SK-N-SH treated with all-trans-retinoic acid at 6 μM for 48 hours (cell line): ENCODE data around the gene HIF1A.

ENCODE experiments used
- ATAC-seq: fragments of 200-7000 bp; cut with Tn5 transposase; 3 replicates; pipeline ENCODE4 v1.9.1; 2020; ENCODE audit warnings: mild to moderate bottlenecking, moderate library complexity
- BACH2 ChIP-seq: fragments of 250-450 bp; sonication (Bioruptor Pico); IDR thresholded peaks from 2 replicates; pipeline ENCODE4 v1.9.0; 2021; ENCODE audit warnings: mild to moderate bottlenecking, borderline replicate concordance
- CSDC2 ChIP-seq: fragments of 250-450 bp; sonication (Bioruptor Pico); IDR thresholded peaks from 2 replicates; pipeline ENCODE4 v1.5.0; 2020; ENCODE audit warnings: mild to moderate bottlenecking, moderate library complexity
- CSRNP3 ChIP-seq: fragments of 250-450 bp; sonication (Bioruptor Pico); IDR thresholded peaks from 2 replicates; pipeline ENCODE4 v1.5.1; 2021; ENCODE audit warnings: mild to moderate bottlenecking, moderate library complexity
- ESRRG ChIP-seq: fragments of 250-450 bp; sonication (Bioruptor Pico); IDR thresholded peaks from 2 replicates; pipeline ENCODE4 v1.6.1; 2021; ENCODE audit warnings: mild to moderate bottlenecking
- GLIS3 ChIP-seq: fragments of 250-450 bp; sonication (Bioruptor Pico); IDR thresholded peaks from 2 replicates; pipeline ENCODE4 v1.5.0; 2020; ENCODE audit warnings: mild to moderate bottlenecking, moderate library complexity
- OSR1 ChIP-seq: fragments of 250-450 bp; sonication (Bioruptor Pico); IDR thresholded peaks from 2 replicates; pipeline ENCODE4 v1.8.0; 2022; ENCODE audit warnings: moderate library complexity, mild to moderate bottlenecking, inconsistent platforms
- PATZ1 ChIP-seq: fragments of 250-450 bp; sonication (Bioruptor Pico); IDR thresholded peaks from 2 replicates; pipeline ENCODE4 v1.8.0; 2020; ENCODE audit warnings: mild to moderate bottlenecking, moderate library complexity, borderline replicate concordance
- POU6F1 ChIP-seq: fragments of 250-450 bp; sonication (Bioruptor Pico); IDR thresholded peaks from 2 replicates; pipeline ENCODE4 v1.8.0; 2021; ENCODE audit warnings: low read depth, mild to moderate bottlenecking, moderate library complexity, borderline replicate concordance
- PPARA ChIP-seq: fragments of 250-450 bp; sonication (Bioruptor Pico); IDR thresholded peaks from 2 replicates; pipeline ENCODE4 v1.5.0; 2020; ENCODE audit warnings: mild to moderate bottlenecking, borderline replicate concordance
- RARB ChIP-seq: fragments of 250-450 bp; sonication (Bioruptor Pico); IDR thresholded peaks from 2 replicates; pipeline ENCODE4 v1.8.0; 2021; ENCODE audit warnings: mild to moderate bottlenecking, moderate library complexity
- TCF4 ChIP-seq: fragments of 250-450 bp; sonication (Bioruptor Pico); IDR thresholded peaks from 2 replicates; pipeline ENCODE4 v1.8.0; 2021; ENCODE audit warnings: mild to moderate bottlenecking, moderate library complexity, borderline replicate concordance
- TSHZ2 ChIP-seq: fragments of 250-450 bp; sonication (Bioruptor Pico); IDR thresholded peaks from 2 replicates; pipeline ENCODE4 v1.5.0; 2020; ENCODE audit warnings: mild to moderate bottlenecking, moderate library complexity
- ZC3H10 ChIP-seq: fragments of 250-450 bp; sonication (Bioruptor Pico); IDR thresholded peaks from 2 replicates; pipeline ENCODE4 v1.5.1; 2021; ENCODE audit warnings: mild to moderate bottlenecking, moderate library complexity
- ZFP3 ChIP-seq: fragments of 250-450 bp; sonication (Bioruptor Pico); IDR thresholded peaks from 2 replicates; pipeline ENCODE4 v1.5.0; 2020; ENCODE audit warnings: mild to moderate bottlenecking, moderate library complexity
- ZFP30 ChIP-seq: fragments of 450-650 bp; formaldehyde crosslinking; IDR thresholded peaks from 2 replicates; pipeline ENCODE4 v1.5.0; 2022; ENCODE audit warnings: mild to moderate bottlenecking, moderate library complexity
- ZNF565 ChIP-seq: fragments of 450-650 bp; formaldehyde crosslinking; conservative IDR thresholded peaks from 2 replicates; pipeline ENCODE4 v1.5.0; 2020; ENCODE audit warnings: low read depth, mild to moderate bottlenecking, moderate library complexity
- ZNF70 ChIP-seq: fragments of 450-650 bp; formaldehyde crosslinking; IDR thresholded peaks from 2 replicates; pipeline ENCODE4 v1.5.0; 2020; ENCODE audit warnings: mild to moderate bottlenecking, moderate library complexity
- ZNF8 ChIP-seq: fragments of 450-650 bp; formaldehyde crosslinking; IDR thresholded peaks from 2 replicates; pipeline ENCODE4 v1.5.0; 2020; ENCODE audit warnings: mild to moderate bottlenecking, moderate library complexity

The HIF1A gene

GRCh38 chr14:61712137-61712536 is 16.8 kb downstream of the HIF1A start (continued):
- no peak for TF ChIP-seq POU6F1 (CRISPR knock-in tag)
- no peak for TF ChIP-seq ZC3H10
- no peak for TF ChIP-seq TCF4
- TF ChIP-seq ZNF8 (CRISPR knock-in tag) = no peak
- no peak for TF ChIP-seq BACH2
- no peak for TF ChIP-seq OSR1 (CRISPR knock-in tag)
- TF ChIP-seq, all 23 proteins: peak for 0

- ATAC-seq = no peak
- TF ChIP-seq RARB (CRISPR knock-in tag) = no peak
- TF ChIP-seq PATZ1 (CRISPR knock-in tag) = no peak
- TF ChIP-seq TSHZ2 (CRISPR knock-in tag) = no peak
- TF ChIP-seq ZFP3 (CRISPR knock-in tag) = no peak
- no peak for TF ChIP-seq PPARA (CRISPR knock-in tag)
- no peak for TF ChIP-seq POU6F1 (CRISPR knock-in tag)
- no peak for TF ChIP-seq TCF4
- TF ChIP-seq ZFP30 = no peak
- TF ChIP-seq OSR1 (CRISPR knock-in tag) = no peak
- TF ChIP-seq ZNF8 (CRISPR knock-in tag) = no peak
- no peak for TF ChIP-seq ZNF565
- TF ChIP-seq CSDC2 (CRISPR knock-in tag) = no peak
- no peak for TF ChIP-seq CSRNP3 (CRISPR knock-in tag)
These were observed 18.6 kb downstream of the HIF1A start for GRCh38 chr14:61713724-61714437.

GRCh38 chr14:61716956-61717355 is 21.6 kb downstream of the HIF1A start:
- ATAC-seq = no peak

More at GRCh38 chr14:61716956-61717355, 21.6 kb downstream of the HIF1A start:
- TF ChIP-seq TCF4 (no peak), ZFP3 (CRISPR knock-in tag) (no peak), BACH2 (no peak), ZNF8 (CRISPR knock-in tag) (no peak), PPARA (CRISPR knock-in tag) (no peak), ZNF70 (CRISPR knock-in tag) (no peak), POU6F1 (CRISPR knock-in tag) (no peak), ZNF565 (no peak), PATZ1 (CRISPR knock-in tag) (no peak), ESRRG (CRISPR knock-in tag) (no peak), RARB (CRISPR knock-in tag) (no peak), OSR1 (CRISPR knock-in tag) (no peak), GLIS3 (CRISPR knock-in tag) (no peak), CSRNP3 (CRISPR knock-in tag) (no peak)
